Panc1 (cell line): ENCODE data around the gene CLEC4M. TPM values are rescaled to one million over a fixed set of nuclear protein-coding genes. Genes with fewer than 3 reads are reported as not detected.

ENCODE experiments used
- ATAC-seq: fragments of 200-7000 bp; cut with Tn5 transposase; 2 replicates; pipeline ENCODE4 v1.9.1; 2020; ENCODE audit warnings: mild to moderate bottlenecking, moderate library complexity
- BruUV-seq: library from RNA; stranded (reverse); fragments of 400-500 nt; replicated peaks from 2 replicates; lab custom pipeline; 2021; lab: Mats Ljungman, UMichigan
- CTCF ChIA-PET: fragments of 300-600 bp; sonication (Branson Sonifier 250); formaldehyde crosslinking; loops from one replicate; lab custom pipeline; 2022; ENCODE audit warnings: antibody characterized with exemption; lab: Charles Lee
- POLR2A ChIA-PET: fragments of 300-600 bp; sonication (Branson Sonifier 250); formaldehyde crosslinking; loops from one replicate; lab custom pipeline; 2022; ENCODE audit warnings: antibody characterized with exemption; lab: Charles Lee
- DNase-seq: peaks from one replicate; pipeline ENCODE4 v3.0.0-alpha.2; 2010; ENCODE audit warnings: low read depth, low spot score
- H3K27ac ChIP-seq: 2 replicates; pipeline ENCODE4 v1.5.1; 2011; ENCODE audit warnings: mild to moderate bottlenecking, low read length, inconsistent platforms
- H3K27me3 ChIP-seq: fragments of 200-500 bp; sonication (Bioruptor generic); 2 replicates; pipeline ENCODE4 v1.6.0; 2014; ENCODE audit warnings: low read length, inconsistent platforms; ENCODE audit not compliant: control insufficient read depth, insufficient read depth
- H3K36me3 ChIP-seq: fragments of 200-500 bp; sonication (Bioruptor generic); 2 replicates; pipeline ENCODE4 v1.5.1; 2014; ENCODE audit warnings: inconsistent platforms, mild to moderate bottlenecking, low read length, moderate library complexity; ENCODE audit not compliant: control insufficient read depth, insufficient read depth
- H3K4me1 ChIP-seq: 2 replicates; pipeline ENCODE4 v1.5.1; 2011; ENCODE audit warnings: inconsistent platforms, mild to moderate bottlenecking, low read length, moderate library complexity; ENCODE audit not compliant: control insufficient read depth, insufficient read depth
- H3K4me3 ChIP-seq, 2 experiments: 2 replicates each; pipeline ENCODE4 v1.5.1; 2011 to 2012; ENCODE audit warnings: low read depth in 2 of 2, low read length in 2 of 2, mild to moderate bottlenecking in 2 of 2, inconsistent platforms in 1 of 2, moderate library complexity in 1 of 2
- H3K9me3 ChIP-seq: fragments of 200-500 bp; sonication (Bioruptor generic); 2 replicates; pipeline ENCODE4 v1.5.1; 2014; ENCODE audit warnings: low read depth, mild to moderate bottlenecking, inconsistent platforms, low read length, moderate library complexity; ENCODE audit not compliant: control insufficient read depth, insufficient read depth
- CTCF ChIP-seq: fragments of 450-650 bp; IDR thresholded peaks from 2 replicates; pipeline ENCODE4 v1.5.1; 2017; ENCODE audit warnings: mild to moderate bottlenecking
- POLR2AphosphoS5 ChIP-seq: IDR thresholded peaks from 2 replicates; pipeline ENCODE4 v1.6.1; 2012; ENCODE audit warnings: mild to moderate bottlenecking, low read depth, low read length, moderate library complexity
- SIN3A ChIP-seq: IDR thresholded peaks from 2 replicates; pipeline ENCODE4 v1.6.1; 2012; ENCODE audit warnings: low read depth, mild to moderate bottlenecking, low read length, moderate library complexity, borderline replicate concordance; ENCODE audit not compliant: insufficient read depth
- TCF7L2 ChIP-seq: IDR thresholded peaks from 2 replicates; pipeline ENCODE4 v1.6.1; 2011; ENCODE audit warnings: mild to moderate bottlenecking, low read depth, low read length, inconsistent platforms
- in situ Hi-C: cut with HindIII; loops from 2 replicates; pipeline ENCODE4 v1.10.0; 2016; ENCODE audit warnings: low sequenced_read_pairs, low pct_unique_long_range_greater_than_20kb
- intact Hi-C: fragments of 100-400 bp; cut with micrococcal nuclease; formaldehyde crosslinking; loops from one replicate; pipeline ENCODE4 v1.10.0; 2022; ENCODE audit not compliant: unreplicated experiment
- total RNA-seq: library from RNA; stranded (reverse); gene quantifications from one replicate; pipeline ENCODE4 v1.2.1, GENCODE V29; 2021; ENCODE audit not compliant: unreplicated experiment
- TF ChIP-seq, protein P1 (sequence below), 2 experiments: IDR thresholded peaks; 2 replicates each; pipeline ENCODE4 v1.6.1; 2011 to 2012; ENCODE audit warnings: low read depth in 2 of 2, control low read depth in 1 of 2, low read length in 1 of 2, mild to moderate bottlenecking in 1 of 2, moderate library complexity in 1 of 2; ENCODE audit not compliant: insufficient read depth in 1 of 2

CLEC4M gene
- total RNA-seq, 1 experiment from 2014 or later = not detected

DNA sequence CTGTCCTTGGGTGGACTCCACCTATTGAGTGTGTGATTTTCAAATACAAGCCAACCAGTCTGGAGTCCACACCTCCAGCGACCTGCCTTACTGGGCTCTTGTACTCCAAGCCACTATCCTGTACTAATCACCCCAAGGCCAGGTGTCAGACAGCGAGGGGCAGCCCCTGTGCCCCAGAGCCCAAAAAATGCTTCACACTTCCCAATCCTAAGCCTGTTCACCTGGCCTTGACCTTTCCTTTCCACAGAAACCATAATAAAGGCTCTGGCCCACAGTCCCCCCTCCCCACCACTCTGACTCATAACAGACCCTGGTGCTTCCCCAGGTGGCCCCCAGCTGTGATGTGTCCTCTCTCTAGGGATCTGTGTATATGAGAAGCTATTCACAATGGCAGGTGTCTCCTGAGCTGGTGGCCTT is 19.6 kb upstream of the CLEC4M start:
- no peak overlapping the region for H3K4me3 ChIP-seq
- CTCF ChIA-PET = no interaction called here
- H3K4me1 ChIP-seq = no peaks in the 10 kb centered on the region
- intact Hi-C loops (no loop called here), in situ Hi-C loops (no loop called here)
- no TSS peak for BruUV-seq
- TF ChIP-seq TCF7L2 (no peak), SIN3A (no peak), CTCF (no peak), POLR2AphosphoS5 (no peak)
- TF ChIP-seq, protein P1, sequence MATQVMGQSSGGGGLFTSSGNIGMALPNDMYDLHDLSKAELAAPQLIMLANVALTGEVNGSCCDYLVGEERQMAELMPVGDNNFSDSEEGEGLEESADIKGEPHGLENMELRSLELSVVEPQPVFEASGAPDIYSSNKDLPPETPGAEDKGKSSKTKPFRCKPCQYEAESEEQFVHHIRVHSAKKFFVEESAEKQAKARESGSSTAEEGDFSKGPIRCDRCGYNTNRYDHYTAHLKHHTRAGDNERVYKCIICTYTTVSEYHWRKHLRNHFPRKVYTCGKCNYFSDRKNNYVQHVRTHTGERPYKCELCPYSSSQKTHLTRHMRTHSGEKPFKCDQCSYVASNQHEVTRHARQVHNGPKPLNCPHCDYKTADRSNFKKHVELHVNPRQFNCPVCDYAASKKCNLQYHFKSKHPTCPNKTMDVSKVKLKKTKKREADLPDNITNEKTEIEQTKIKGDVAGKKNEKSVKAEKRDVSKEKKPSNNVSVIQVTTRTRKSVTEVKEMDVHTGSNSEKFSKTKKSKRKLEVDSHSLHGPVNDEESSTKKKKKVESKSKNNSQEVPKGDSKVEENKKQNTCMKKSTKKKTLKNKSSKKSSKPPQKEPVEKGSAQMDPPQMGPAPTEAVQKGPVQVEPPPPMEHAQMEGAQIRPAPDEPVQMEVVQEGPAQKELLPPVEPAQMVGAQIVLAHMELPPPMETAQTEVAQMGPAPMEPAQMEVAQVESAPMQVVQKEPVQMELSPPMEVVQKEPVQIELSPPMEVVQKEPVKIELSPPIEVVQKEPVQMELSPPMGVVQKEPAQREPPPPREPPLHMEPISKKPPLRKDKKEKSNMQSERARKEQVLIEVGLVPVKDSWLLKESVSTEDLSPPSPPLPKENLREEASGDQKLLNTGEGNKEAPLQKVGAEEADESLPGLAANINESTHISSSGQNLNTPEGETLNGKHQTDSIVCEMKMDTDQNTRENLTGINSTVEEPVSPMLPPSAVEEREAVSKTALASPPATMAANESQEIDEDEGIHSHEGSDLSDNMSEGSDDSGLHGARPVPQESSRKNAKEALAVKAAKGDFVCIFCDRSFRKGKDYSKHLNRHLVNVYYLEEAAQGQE (IDR thresholded peaks at IDR 0.05; ENCODE audit: insufficient read depth in 1 of 2, low read depth in 2 of 2, low read length in 1 of 2) = no peak
- ATAC-seq = no peak
- H3K27ac ChIP-seq = no peak overlapping the region
- DNase-seq = no peak
- POLR2A ChIA-PET = no interaction called here
- no peaks in the 10 kb centered on the region for H3K27me3 ChIP-seq
- no peaks in the 10 kb centered on the region for H3K36me3 ChIP-seq
- no peaks in the 10 kb centered on the region for H3K9me3 ChIP-seq

DNA sequence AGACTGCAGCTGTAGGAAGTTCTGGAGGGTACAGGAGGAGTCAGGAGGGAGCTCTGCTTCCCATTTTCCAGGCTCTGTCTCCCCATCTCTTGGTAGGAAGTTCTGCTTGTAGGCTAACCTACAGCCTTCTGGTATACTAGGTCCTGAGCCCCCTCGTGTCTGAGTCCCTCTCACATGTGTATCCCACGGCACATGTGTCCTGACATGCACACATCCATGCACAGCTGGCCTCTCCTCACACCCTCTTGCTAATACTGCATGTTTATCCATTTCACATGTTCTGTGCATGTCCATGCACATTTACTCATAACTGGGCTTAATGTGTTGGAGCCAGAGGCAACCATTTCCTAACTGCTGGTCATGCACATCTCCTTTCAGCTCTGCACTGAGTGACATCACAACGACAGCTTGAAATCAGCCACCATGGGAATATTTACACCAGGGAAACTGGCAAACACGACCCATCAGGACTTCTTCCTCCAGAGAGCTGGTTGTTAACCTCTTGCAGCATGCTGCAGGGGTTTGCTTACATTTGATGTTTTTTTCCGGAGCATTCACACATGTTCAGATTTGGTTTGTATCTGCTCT is 18.8 kb upstream of the CLEC4M start:
- no peak overlapping the region for H3K27ac ChIP-seq
- no TSS peak for BruUV-seq
- no peak for ATAC-seq
- no peaks in the 10 kb centered on the region for H3K4me1 ChIP-seq
- ChIA-PET CTCF (no interaction called here), POLR2A (no interaction called here)
- DNase-seq = no peak
- no peaks in the 10 kb centered on the region for H3K36me3 ChIP-seq
- no peak overlapping the region for H3K4me3 ChIP-seq
- intact Hi-C loops = no loop called here
- in situ Hi-C loops = no loop called here
- TF ChIP-seq TCF7L2 = no peak
- no peak for TF ChIP-seq CTCF
- no peak for TF ChIP-seq POLR2AphosphoS5
- no peak for TF ChIP-seq SIN3A
- TF ChIP-seq, protein P1 (IDR thresholded peaks at IDR 0.05; ENCODE audit: insufficient read depth in 1 of 2, low read depth in 2 of 2, low read length in 1 of 2) = no peak
- no peaks in the 10 kb centered on the region for H3K9me3 ChIP-seq
- no peaks in the 10 kb centered on the region for H3K27me3 ChIP-seq
